Measurements from ENCODE around the gene NUP210.
"Not testable (repeated sequence)": the region's sequence is repeated elsewhere in the genome, so short reads cannot be mapped to it uniquely, and the experiment has no call there.

NUP210 gene

GRCh38 chr3:13432093-13432492 lies 12.0 kb upstream of the NUP210 start:
- in situ Hi-C loops (cut with MboI; ENCODE audit: low sequenced_read_pairs) = no loop called here

DNA sequence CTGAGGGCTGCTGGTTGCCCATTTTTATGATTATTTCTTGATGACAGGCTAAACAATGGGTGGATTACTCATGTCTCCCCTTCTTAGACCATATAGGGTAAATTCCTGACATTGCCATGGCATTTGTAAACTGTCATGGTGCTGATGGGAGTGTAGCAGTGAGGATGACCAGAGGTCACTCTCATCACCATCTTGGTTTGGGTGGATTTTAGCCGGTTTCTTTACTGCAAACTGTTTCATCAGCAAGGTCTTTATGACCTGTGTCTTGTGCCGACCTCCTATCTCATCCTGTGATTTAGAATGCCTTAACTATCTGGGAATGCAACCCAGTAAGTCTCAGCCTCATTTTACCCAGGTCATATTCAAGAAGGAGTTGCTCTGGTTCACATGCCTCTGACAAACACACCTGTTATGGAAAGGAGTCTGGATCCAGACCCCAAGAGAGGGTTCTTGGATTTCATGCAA lies 10.3 kb upstream of the NUP210 start:
- in situ Hi-C loops (cut with MboI; ENCODE audit: low sequenced_read_pairs) = not testable (repeated sequence)

GRCh38 chr3:13429631-13430291 lies 9.6 kb upstream of the NUP210 start:
- in situ Hi-C loops (cut with MboI; ENCODE audit: low sequenced_read_pairs) = no loop called here

DNA sequence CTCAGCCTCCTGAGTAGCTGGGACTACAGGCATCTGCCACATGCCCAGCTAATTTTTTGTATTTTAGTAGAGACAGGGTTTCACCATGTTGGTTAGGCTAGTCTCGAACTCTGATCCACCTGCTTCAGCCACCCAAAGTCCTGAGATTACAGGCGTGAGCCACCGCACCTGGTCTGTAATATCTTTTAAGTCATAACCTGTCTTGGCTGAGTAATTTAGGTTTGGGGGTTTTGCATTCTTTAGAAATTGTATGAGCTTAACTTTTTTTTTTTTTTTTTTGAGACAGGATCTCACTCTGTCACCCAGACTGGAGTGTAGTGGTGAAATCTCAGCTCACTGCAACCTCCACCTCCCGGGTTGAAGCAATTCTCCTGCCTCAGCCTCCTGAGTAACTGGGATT lies 8.6 kb upstream of the NUP210 start:
- in situ Hi-C loops (cut with MboI; ENCODE audit: low sequenced_read_pairs) = not testable (repeated sequence)

DNA sequence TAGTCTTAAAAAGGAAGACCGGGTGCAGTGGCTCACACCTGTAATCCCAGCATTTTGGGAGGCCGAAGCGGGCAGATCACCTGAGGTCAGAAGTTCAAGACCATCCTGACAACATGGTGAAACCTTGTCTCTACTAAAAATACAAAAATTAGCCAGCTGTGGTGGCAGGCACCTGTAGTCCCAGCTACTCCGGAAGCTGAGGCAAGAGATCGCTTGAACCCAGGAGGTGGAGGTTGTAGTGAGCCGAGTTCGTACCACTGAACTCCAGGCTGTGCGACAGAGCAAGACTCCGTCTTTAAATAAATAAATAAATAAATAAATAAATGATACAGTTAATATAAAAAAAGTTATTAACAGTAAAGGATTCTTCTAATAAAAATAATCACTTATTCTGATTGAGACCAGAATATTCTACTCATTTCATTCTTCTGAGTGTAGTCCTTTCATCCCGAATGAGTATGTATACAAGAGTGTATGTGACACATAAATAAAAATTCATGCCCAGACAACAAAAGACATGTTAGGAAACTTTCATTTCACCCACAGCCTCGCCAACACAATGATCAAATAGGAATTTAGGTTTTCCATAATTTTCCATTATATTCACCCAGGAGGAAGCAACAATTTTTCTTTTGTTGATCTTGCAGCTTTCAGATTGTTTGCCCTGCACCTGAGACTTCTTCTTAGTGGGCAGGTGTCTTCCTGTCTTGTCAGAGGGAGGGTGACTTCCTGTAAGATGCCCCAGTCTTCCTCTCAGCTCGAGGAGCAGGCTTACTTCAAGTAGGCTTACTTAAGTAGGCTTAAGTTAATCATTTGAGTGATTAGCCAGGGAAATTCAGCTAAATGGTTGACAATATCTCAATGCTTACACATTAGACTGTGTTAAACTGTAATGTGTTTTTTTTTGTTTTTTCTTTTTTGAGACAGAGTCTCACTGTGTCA lies 7.8 kb upstream of the NUP210 start:
- in situ Hi-C loops (cut with MboI; ENCODE audit: low sequenced_read_pairs) = no loop called here

DNA sequence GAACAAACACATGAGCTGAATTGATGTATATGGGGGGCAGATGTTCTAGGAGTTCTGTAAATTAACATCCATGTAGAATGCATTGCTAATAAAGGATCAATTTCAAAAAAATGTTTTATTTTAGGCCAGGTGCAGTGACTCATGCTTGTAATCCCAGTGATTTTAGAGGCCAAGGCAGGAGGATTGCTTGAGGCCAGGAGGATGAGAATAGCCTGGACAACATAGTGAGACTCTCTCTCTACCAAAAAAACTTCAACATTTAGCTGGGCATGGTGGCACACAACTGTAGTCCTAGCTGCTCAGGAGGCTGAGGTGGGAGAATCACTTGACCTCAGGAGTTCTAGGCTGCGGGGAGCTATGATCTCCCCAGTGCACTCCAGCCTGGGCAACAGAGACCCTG lies 6.5 kb upstream of the NUP210 start:
- in situ Hi-C loops (cut with MboI; ENCODE audit: low sequenced_read_pairs) = no loop called here

DNA sequence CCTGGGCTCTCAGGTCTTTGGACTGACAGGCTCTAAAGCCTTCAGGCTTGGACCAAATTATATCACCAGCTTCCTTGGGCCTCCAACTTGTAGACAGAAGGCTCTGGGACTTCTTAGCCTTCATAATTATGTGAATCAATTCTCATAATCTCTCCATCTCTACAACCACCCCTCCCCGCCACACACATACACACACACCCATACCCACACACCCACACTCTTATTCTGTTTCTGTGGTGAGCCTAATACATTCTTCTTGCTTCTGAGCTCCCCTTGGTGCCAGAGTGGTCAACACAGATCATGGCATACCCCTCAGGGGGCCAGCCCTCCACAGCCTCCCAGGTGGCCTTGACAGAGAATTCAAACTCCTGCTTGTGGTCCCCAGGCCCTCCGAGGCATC lies 5.6 kb upstream of the NUP210 start:
- in situ Hi-C loops (cut with MboI; ENCODE audit: low sequenced_read_pairs) = no loop called here

DNA sequence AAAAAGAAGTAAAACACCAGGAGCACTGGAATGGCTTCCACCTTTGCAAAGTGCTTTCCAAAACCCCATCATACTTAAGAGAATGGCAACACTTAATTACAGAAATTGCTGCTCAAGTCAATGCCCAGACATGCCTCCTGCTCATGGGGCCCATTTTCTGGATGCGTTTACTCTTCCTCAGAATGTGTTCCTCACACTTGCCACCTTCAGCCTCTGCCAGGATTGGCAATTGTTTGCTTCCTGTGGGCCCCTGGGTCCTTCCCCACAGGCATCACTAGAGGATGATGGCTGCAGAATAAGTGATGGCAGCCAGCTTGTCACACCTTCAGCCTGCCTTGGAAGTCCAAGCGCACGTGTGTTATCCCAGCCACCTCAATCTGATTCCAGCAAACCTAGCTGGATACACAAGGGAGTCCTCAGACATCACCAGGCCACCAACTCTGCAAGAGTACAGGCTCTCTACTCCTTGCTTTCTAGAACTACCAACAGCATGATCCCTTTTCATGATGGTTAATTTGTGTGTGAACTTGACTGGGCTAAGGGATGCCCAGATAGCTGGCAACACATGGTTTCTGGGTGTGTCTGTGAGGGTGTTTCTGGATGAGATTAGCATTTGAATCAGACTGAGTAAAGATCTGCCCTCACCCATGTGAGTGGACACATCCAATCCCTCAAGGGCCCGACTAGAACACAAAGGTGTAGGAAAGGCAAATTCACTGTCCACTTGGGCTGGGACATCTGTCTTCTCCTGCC lies 4.9 kb upstream of the NUP210 start:
- in situ Hi-C loops (cut with MboI; ENCODE audit: low sequenced_read_pairs) = no loop called here

GRCh38 chr3:13424141-13424844 lies 4.2 kb upstream of the NUP210 start:
- in situ Hi-C loops (cut with MboI; ENCODE audit: low sequenced_read_pairs) = no loop called here

DNA sequence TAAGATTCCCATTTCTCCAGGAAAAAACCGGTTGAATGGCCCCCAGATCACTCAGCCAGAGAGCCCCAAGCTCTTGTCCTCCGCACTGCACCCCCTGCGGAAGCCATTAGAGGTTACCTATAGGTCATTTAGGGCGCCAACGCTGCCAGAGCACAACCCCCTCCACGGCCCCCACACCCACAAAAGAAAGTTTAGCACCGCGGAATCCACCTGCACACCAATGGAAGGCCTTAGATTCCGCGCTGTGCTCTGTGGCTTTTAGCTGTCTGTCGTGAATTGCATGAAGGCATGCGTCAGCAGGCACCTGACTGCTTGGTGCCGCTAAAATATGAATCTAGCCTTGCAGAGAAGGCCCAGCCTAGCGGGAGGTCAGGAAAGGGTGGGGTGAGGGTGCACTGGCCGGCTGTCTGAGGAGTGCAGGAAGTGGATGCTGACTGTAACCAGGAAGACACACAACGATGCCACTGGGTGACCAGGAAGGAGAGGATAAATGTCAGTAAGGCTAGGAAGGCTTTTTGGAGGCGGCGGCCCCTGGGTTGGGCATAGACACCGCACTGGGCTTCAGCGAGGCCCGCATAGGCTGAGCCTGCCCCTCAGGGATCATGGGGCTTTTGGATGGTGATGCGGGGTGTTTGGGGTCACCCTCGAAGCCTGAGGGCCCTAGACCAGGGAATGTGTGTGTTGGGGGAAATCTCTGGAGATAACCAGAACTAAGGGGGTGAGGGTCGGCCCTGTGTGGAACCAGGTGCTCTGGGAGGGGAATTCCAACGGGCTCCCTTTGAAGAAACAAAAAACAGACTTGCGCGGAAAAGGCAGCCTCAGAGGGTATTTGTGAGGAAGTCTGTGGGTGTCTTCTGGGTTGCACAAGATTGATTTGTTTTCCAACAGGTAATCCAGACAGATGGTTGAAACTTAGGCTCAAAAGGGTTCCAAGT lies 976 bp upstream of the NUP210 start:
- in situ Hi-C loops (cut with MboI; ENCODE audit: low sequenced_read_pairs) = no loop called here

GRCh38 chr3:13419505-13420044 lies 547 bp downstream of the NUP210 start:
- in situ Hi-C loops (cut with MboI; ENCODE audit: low sequenced_read_pairs) = no loop called here

GRCh38 chr3:13417166-13417947 lies 2.8 kb downstream of the NUP210 start:
- in situ Hi-C loops (cut with MboI; ENCODE audit: low sequenced_read_pairs) = no loop called here

DNA sequence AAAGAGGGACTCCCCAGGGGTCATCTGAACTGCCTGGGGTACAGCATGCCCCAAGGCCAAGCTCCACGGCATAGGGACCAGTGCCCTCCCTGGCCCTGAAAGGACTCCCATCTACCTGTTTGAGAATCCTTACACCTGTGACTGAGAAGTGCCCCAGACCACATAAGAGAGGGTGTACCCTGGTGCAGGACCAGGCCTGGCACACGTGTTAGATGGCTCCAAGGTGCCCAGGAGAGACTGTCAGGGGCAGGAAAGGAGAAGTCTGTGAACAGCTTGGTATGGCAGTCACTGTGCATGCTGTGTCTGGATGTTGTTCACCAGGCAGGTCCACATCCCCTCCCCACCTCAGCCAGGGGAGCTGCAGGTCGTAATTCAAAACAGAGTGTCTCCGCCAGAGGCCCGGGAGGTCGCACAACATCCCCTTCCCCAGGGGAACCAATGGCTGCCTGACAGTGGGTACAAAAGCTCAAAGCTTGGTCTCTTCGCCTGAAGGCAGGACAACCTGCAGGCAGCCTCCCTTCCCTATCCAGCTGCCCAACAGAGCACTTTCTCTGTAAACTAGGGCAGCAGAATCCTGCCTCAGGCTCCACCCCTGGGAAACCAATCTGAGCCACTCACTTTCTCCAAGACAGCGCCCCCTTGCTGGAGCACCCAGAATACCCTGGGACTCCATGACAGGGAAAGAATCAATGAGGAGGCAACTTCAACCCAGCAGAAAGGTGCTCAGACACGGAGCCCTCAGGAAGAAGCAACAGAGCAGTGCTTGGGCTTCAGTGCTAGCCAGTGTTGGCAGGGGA lies 3.9 kb downstream of the NUP210 start:
- in situ Hi-C loops (cut with MboI; ENCODE audit: low sequenced_read_pairs) = no loop called here

GRCh38 chr3:13415236-13415986 lies 4.7 kb downstream of the NUP210 start:
- in situ Hi-C loops (cut with MboI; ENCODE audit: low sequenced_read_pairs) = no loop called here

GRCh38 chr3:13414040-13414729 lies 5.9 kb downstream of the NUP210 start:
- in situ Hi-C loops (cut with MboI; ENCODE audit: low sequenced_read_pairs) = no loop called here

GRCh38 chr3:13411186-13411860 lies 8.8 kb downstream of the NUP210 start:
- in situ Hi-C loops (cut with MboI; ENCODE audit: low sequenced_read_pairs) = no loop called here

Measured in HL-60/S4 treated with retinoic acid at 250 ng/mL for 4 days and 3 days (cell line).